Lung (tissue), 12 donors: ENCODE results near the gene SLC17A3. TPM values are rescaled to one million over a fixed set of nuclear protein-coding genes. Genes with fewer than 3 reads are reported as not detected.

ENCODE experiments used
- ATAC-seq: fragments of 200-7000 bp; cut with Tn5 transposase; one replicate; pipeline ENCODE4 v1.9.1; 2020; ENCODE audit warnings: moderate number of reproducible peaks; ENCODE audit not compliant: insufficient read depth, low FRiP score
- DNase-seq, 3 donors: peaks; one replicate each; pipeline ENCODE4 v3.0.0-alpha.2; 2013 to 2017
- H3K27ac ChIP-seq, 2 donors: one replicate each; pipeline ENCODE4 v1.5.1; 2013; ENCODE audit warnings: mild to moderate bottlenecking in 2 of 2, moderate library complexity in 2 of 2, control low read depth in 1 of 2, inconsistent platforms in 1 of 2, low read depth in 1 of 2, low read length in 1 of 2
- H3K27me3 ChIP-seq, 3 donors: one replicate each; pipeline ENCODE4 v1.5.1; 2013; ENCODE audit warnings: low read length in 2 of 3; ENCODE audit not compliant: control insufficient read depth in 3 of 3, insufficient read depth in 3 of 3
- H3K36me3 ChIP-seq, 4 donors: one replicate each; pipeline ENCODE4 v1.5.1; 2013; ENCODE audit warnings: low read length in 4 of 4, mild to moderate bottlenecking in 1 of 4, moderate library complexity in 1 of 4; ENCODE audit not compliant: control insufficient read depth in 4 of 4, insufficient read depth in 4 of 4
- H3K4me1 ChIP-seq, 5 donors: one replicate each; pipeline ENCODE4 v1.5.1; 2013; ENCODE audit warnings: low read length in 5 of 5, mild to moderate bottlenecking in 2 of 5, moderate library complexity in 1 of 5; ENCODE audit not compliant: control insufficient read depth in 5 of 5, insufficient read depth in 5 of 5
- H3K4me3 ChIP-seq: one replicate; pipeline ENCODE4 v1.5.1; 2013; ENCODE audit warnings: mild to moderate bottlenecking, control low read depth, moderate library complexity
- H3K9ac ChIP-seq, 2 donors: one replicate each; pipeline ENCODE4 v1.5.1; 2013; ENCODE audit warnings: low read length in 2 of 2, control low read depth in 1 of 2; ENCODE audit not compliant: insufficient read depth in 1 of 2
- H3K9me3 ChIP-seq, 4 donors: one replicate each; pipeline ENCODE4 v1.5.1; 2013; ENCODE audit warnings: low read length in 3 of 4, mild to moderate bottlenecking in 1 of 4, moderate library complexity in 1 of 4; ENCODE audit not compliant: control insufficient read depth in 4 of 4, insufficient read depth in 3 of 4
- CTCF ChIP-seq: IDR thresholded peaks from 2 replicates; pipeline ENCODE4 v1.5.1; 2012; ENCODE audit warnings: mild to moderate bottlenecking; ENCODE audit errors: control extremely low read depth, extremely low read depth
- WGBS, 2 donors: extraction: QIAGEN DNeasy Blood & Tissue Kit; methylation state at CpG; one replicate each; pipeline ENCODE4 v1.1.7; 2013; 5-methylcytosine and 5-hydroxymethylcytosine counted together
- polyA plus RNA-seq, 2 donors: library from polyadenylated mRNA; stranded (reverse); fragments of 200-250 nt; gene quantifications; one replicate each; pipeline ENCODE4 v1.2.1, GENCODE V29; 2013
- total RNA-seq, 2 donors: library from RNA; depleted of rRNA in 1 of 2; stranded (reverse); fragments of >200 nt in 1 of 2; gene quantifications; one replicate each; pipeline ENCODE4 v1.2.1, GENCODE V29; 2014 to 2021
- donor health status: control.
- donor health status: control.
- donor health status: Bipolar disorder and iron deficiency.
- donor health status: healthy.
- donor health status: DM: yes; HTN: yes; CAD: no.

SLC17A3 gene
- total and polyA plus RNA-seq, 4 donors: not detected

GRCh38 chr6:25907475-25908014 lies 33.5 kb upstream of the SLC17A3 start:
- no peak overlapping the region for H3K4me3 ChIP-seq
- H3K27ac ChIP-seq: no peak overlapping the region
- DNase-seq (no peak), ATAC-seq (no peak)
- no peaks in the 10 kb centered on the region for H3K4me1 ChIP-seq
- H3K9ac ChIP-seq: no peak overlapping the region
- 68 to 90% methylated on average over 1 of the region's 1 CpG for WGBS, 2 donors
- H3K27me3 ChIP-seq: no peaks in the 10 kb centered on the region
- TF ChIP-seq CTCF: no peak
- H3K36me3 ChIP-seq: no peaks in the 10 kb centered on the region
- H3K9me3 ChIP-seq: no peaks in the 10 kb centered on the region

- no peaks in the 10 kb centered on the region for H3K9me3 ChIP-seq
- H3K27ac ChIP-seq: no peak overlapping the region
- TF ChIP-seq CTCF: no peak
- H3K27me3 ChIP-seq: no peaks in the 10 kb centered on the region
- H3K4me3 ChIP-seq: no peak overlapping the region
- no peak overlapping the region for H3K9ac ChIP-seq
- ATAC-seq (no peak), DNase-seq (no peak)
- no peaks in the 10 kb centered on the region for H3K36me3 ChIP-seq
- H3K4me1 ChIP-seq: no peaks in the 10 kb centered on the region
- WGBS, 2 donors: 88 to 92% methylated on average over 4 of the region's 4 CpGs
Observed at GRCh38 chr6:25903467-25904099, 29.5 kb upstream of the SLC17A3 start.

GRCh38 chr6:25902071-25902470 lies 28.0 kb upstream of the SLC17A3 start:
- Histone ChIP-seq H3K9ac (no peak overlapping the region), H3K27ac (no peak overlapping the region), H3K36me3 (no peaks in the 10 kb centered on the region), H3K9me3 (no peaks in the 10 kb centered on the region), H3K4me1 (no peaks in the 10 kb centered on the region), H3K4me3 (no peak overlapping the region), H3K27me3 (no peaks in the 10 kb centered on the region)
- no peak for TF ChIP-seq CTCF
- no peak for DNase-seq
- ATAC-seq: no peak
- WGBS, 2 donors: 93 to 97% methylated on average over 1 of the region's 1 CpG

GRCh38 chr6:25900843-25901242 lies 26.8 kb upstream of the SLC17A3 start:
- DNase-seq (no peak), ATAC-seq (no peak)
- Histone ChIP-seq H3K9me3 (no peaks in the 10 kb centered on the region), H3K27me3 (no peaks in the 10 kb centered on the region), H3K4me1 (no peaks in the 10 kb centered on the region), H3K36me3 (no peaks in the 10 kb centered on the region), H3K27ac (no peak overlapping the region), H3K4me3 (no peak overlapping the region), H3K9ac (no peak overlapping the region)
- TF ChIP-seq CTCF: no peak
- WGBS, 2 donors: 85 to 96% methylated on average over 1 of the region's 1 CpG
